ENCODE data around the gene PIAS3.

The PIAS3 gene

DNA sequence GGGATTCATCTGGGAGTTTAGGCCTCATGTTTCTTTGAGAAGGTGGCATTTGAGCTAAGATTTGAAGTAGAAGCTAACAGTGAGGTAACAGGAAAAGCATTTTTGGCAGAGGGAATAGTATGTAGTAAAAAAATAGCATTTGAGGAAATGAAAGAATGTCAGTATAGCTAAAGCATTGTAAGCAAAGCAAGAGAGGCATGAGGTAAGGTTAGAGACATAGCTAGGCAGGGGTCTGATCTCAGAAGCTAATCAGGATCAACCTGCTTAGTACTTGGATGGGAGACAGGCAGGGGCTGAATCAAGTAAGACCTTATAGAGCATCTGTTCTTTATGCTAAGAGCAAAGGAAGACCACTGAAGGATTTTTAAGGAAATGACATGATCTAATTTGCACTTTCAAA is 30.9 kb downstream of the PIAS3 start:
- TF ChIP-seq, protein P1, sequence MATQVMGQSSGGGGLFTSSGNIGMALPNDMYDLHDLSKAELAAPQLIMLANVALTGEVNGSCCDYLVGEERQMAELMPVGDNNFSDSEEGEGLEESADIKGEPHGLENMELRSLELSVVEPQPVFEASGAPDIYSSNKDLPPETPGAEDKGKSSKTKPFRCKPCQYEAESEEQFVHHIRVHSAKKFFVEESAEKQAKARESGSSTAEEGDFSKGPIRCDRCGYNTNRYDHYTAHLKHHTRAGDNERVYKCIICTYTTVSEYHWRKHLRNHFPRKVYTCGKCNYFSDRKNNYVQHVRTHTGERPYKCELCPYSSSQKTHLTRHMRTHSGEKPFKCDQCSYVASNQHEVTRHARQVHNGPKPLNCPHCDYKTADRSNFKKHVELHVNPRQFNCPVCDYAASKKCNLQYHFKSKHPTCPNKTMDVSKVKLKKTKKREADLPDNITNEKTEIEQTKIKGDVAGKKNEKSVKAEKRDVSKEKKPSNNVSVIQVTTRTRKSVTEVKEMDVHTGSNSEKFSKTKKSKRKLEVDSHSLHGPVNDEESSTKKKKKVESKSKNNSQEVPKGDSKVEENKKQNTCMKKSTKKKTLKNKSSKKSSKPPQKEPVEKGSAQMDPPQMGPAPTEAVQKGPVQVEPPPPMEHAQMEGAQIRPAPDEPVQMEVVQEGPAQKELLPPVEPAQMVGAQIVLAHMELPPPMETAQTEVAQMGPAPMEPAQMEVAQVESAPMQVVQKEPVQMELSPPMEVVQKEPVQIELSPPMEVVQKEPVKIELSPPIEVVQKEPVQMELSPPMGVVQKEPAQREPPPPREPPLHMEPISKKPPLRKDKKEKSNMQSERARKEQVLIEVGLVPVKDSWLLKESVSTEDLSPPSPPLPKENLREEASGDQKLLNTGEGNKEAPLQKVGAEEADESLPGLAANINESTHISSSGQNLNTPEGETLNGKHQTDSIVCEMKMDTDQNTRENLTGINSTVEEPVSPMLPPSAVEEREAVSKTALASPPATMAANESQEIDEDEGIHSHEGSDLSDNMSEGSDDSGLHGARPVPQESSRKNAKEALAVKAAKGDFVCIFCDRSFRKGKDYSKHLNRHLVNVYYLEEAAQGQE (IDR thresholded peaks at IDR 0.05; ENCODE audit: insufficient replicate concordance, low read depth) = no peak
- TF ChIP-seq, protein P2, sequence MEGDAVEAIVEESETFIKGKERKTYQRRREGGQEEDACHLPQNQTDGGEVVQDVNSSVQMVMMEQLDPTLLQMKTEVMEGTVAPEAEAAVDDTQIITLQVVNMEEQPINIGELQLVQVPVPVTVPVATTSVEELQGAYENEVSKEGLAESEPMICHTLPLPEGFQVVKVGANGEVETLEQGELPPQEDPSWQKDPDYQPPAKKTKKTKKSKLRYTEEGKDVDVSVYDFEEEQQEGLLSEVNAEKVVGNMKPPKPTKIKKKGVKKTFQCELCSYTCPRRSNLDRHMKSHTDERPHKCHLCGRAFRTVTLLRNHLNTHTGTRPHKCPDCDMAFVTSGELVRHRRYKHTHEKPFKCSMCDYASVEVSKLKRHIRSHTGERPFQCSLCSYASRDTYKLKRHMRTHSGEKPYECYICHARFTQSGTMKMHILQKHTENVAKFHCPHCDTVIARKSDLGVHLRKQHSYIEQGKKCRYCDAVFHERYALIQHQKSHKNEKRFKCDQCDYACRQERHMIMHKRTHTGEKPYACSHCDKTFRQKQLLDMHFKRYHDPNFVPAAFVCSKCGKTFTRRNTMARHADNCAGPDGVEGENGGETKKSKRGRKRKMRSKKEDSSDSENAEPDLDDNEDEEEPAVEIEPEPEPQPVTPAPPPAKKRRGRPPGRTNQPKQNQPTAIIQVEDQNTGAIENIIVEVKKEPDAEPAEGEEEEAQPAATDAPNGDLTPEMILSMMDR (IDR thresholded peaks at IDR 0.05; ENCODE audit: insufficient read depth, low read length) = no peak
- TF ChIP-seq SPI1 (IDR thresholded peaks at IDR 0.05; ENCODE audit: borderline replicate concordance, low read depth) = no peak
- TF ChIP-seq GABPA (IDR thresholded peaks at IDR 0.05; ENCODE audit: low read depth) = no peak
- TF ChIP-seq POLR2AphosphoS5 (IDR thresholded peaks at IDR 0.05; ENCODE audit: low read depth) = no peak
- H3K27ac ChIP-seq (replicated peaks) = no peak overlapping the region

DNA sequence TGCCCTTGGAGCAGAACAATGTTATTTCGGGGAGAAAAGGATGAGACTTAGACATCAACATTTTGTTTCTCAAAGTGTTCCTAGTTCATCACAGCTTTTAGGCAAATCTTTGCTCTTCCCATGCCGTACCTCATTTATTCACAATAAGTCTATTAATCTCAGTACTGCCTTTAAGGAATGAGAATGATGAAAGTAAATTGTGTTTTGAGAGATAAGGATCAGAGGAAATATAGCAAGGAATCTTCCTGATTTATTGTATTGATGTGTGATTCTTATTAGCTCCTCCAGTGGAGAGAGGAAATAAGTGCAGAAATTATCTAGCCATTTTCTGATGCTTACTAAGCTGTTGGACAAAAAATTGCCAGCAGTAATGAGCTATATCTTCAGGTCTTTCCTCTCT is 32.9 kb downstream of the PIAS3 start:
- no peak overlapping the region for H3K27ac ChIP-seq (replicated peaks)
- no peak for DNase-seq (ENCODE audit: low read depth in 1 of 2, low spot score in 1 of 2)
- TF ChIP-seq, protein P2 (IDR thresholded peaks at IDR 0.05; ENCODE audit: insufficient read depth, low read length) = no peak

More for the DNA sequence above, 30.9 kb downstream of the PIAS3 start:
- no peak overlapping the region for H3K4me3 ChIP-seq (replicated peaks; ENCODE audit: insufficient read depth, low read length)
- H3K27me3 ChIP-seq (ENCODE audit: insufficient read depth, poor library complexity, severe bottlenecking) = no peaks in the 10 kb centered on the region
- no peak for DNase-seq (ENCODE audit: low read depth in 1 of 2, low spot score in 1 of 2)

DNA sequence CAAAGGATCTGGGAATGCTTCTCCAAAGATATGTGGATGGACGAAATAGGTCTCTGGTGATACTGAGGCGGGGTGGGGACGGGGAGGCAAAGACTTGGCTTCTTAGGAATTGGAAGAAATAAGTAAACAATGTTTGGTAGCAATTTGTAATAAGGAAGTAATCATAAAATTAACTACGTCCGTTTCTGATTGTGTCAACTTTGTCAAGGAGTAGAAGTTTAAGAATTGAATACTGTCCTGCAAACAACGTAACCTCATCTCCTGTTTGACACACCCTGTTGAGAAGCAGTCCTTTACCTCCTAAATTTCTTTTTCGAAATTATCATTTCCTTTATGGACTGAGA is 34.4 kb downstream of the PIAS3 start:
- DNase-seq (ENCODE audit: low read depth in 1 of 2, low spot score in 1 of 2) = no peak
- H3K4me3 ChIP-seq (replicated peaks; ENCODE audit: insufficient read depth, low read length) = peak overlapping the region; percentile 93
- TF ChIP-seq, protein P1 (IDR thresholded peaks at IDR 0.05; ENCODE audit: insufficient replicate concordance, low read depth) = no peak
- TF ChIP-seq POLR2AphosphoS5 (IDR thresholded peaks at IDR 0.05; ENCODE audit: low read depth) (no peak), GABPA (IDR thresholded peaks at IDR 0.05; ENCODE audit: low read depth) (no peak), SPI1 (IDR thresholded peaks at IDR 0.05; ENCODE audit: borderline replicate concordance, low read depth) (no peak)
- TF ChIP-seq, protein P2 (IDR thresholded peaks at IDR 0.05; ENCODE audit: insufficient read depth, low read length) = no peak

More for the DNA sequence above, 32.9 kb downstream of the PIAS3 start:
- Histone ChIP-seq H3K4me3 (replicated peaks; ENCODE audit: insufficient read depth, low read length) (no peak overlapping the region), H3K27me3 (ENCODE audit: insufficient read depth, poor library complexity, severe bottlenecking) (no peaks in the 10 kb centered on the region)

More for the DNA sequence above, 34.4 kb downstream of the PIAS3 start:
- Histone ChIP-seq H3K27ac (replicated peaks) (peak overlapping the region; percentile 89), H3K27me3 (ENCODE audit: insufficient read depth, poor library complexity, severe bottlenecking) (no peaks in the 10 kb centered on the region)

All from HL-60 (cell line).